ENCODE measurements around the gene CCDC188.

Gene CCDC188

DNA sequence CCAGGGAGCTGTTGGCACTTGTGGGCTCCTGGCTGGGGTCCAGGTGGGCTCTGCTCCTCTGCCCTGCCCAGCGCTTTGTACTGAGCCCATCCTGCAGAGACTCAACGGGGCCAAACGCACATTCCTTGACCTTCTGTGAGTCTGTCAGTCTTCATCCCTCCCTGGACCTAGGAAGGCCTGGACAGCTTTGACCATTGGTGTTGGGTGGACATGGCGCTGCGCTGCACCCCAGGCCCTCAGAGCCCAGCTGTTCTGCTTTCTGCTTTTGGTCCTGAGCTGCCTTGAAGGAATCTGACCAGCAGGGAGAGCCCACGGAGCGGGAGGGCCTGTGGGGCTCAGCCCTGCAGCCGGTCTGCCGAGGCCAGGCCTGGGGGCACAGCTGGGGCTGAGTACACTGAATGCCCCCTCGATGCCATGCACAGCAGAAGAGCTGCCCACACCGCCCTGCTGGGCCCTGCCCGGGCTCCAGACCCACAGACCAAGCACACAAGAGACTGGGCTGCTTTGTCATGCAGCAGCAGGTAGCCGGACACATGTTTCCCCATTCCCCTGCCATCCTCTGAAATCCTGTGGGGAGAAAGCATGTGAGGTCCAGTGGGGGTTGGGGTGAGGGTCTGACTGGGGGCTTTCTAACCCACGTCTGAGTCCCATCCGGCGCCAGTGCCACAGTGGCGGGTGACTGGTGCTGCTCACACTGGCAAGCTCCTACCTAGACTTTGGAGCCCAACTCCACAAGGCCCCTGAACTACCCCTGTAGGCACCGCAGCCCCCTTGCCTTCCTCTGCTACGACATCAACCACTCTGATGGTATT lies 24.1 kb upstream of the CCDC188 start:
- TF ChIP-seq SPI1 (IDR thresholded peaks at IDR 0.05; ENCODE audit: borderline replicate concordance, low read depth) (no peak; the same call in 1 of the 2 replicates), POLR2AphosphoS5 (IDR thresholded peaks at IDR 0.05; ENCODE audit: low read depth) (no peak)
- TF ChIP-seq, protein P1, sequence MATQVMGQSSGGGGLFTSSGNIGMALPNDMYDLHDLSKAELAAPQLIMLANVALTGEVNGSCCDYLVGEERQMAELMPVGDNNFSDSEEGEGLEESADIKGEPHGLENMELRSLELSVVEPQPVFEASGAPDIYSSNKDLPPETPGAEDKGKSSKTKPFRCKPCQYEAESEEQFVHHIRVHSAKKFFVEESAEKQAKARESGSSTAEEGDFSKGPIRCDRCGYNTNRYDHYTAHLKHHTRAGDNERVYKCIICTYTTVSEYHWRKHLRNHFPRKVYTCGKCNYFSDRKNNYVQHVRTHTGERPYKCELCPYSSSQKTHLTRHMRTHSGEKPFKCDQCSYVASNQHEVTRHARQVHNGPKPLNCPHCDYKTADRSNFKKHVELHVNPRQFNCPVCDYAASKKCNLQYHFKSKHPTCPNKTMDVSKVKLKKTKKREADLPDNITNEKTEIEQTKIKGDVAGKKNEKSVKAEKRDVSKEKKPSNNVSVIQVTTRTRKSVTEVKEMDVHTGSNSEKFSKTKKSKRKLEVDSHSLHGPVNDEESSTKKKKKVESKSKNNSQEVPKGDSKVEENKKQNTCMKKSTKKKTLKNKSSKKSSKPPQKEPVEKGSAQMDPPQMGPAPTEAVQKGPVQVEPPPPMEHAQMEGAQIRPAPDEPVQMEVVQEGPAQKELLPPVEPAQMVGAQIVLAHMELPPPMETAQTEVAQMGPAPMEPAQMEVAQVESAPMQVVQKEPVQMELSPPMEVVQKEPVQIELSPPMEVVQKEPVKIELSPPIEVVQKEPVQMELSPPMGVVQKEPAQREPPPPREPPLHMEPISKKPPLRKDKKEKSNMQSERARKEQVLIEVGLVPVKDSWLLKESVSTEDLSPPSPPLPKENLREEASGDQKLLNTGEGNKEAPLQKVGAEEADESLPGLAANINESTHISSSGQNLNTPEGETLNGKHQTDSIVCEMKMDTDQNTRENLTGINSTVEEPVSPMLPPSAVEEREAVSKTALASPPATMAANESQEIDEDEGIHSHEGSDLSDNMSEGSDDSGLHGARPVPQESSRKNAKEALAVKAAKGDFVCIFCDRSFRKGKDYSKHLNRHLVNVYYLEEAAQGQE (IDR thresholded peaks at IDR 0.05; ENCODE audit: insufficient replicate concordance, low read depth): no peak
- DNase-seq (ENCODE audit: low read depth in 1 of 2, low spot score in 1 of 2): no peak
- H3K27me3 ChIP-seq (ENCODE audit: insufficient read depth, poor library complexity, severe bottlenecking): no peaks in the 10 kb centered on the region
- no peak overlapping the region for H3K27ac ChIP-seq (replicated peaks)
- H3K4me3 ChIP-seq (replicated peaks; ENCODE audit: insufficient read depth, low read length): no peak overlapping the region

DNA sequence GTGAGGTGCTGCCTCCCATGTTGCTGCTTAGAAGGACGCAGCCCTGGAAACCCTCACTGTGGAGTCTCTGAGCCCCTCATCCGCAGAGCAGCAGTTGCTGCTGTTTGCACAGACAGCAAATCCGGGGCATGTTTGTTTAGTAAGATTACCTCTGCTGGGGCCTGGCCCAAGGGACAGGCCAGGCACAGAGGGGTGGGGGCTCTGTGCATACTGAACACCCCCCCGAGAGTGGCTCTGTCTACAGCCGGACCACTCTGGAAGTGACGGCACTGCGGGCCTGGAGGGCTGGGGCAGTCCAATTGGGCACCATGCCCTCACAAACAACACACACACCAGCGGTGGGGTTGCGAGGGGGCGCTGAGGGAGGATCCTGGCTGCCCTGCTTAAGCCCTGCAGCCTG lies 22.9 kb upstream of the CCDC188 start:
- Histone ChIP-seq H3K27ac (replicated peaks) (no peak overlapping the region), H3K4me3 (replicated peaks; ENCODE audit: insufficient read depth, low read length) (no peak overlapping the region), H3K27me3 (ENCODE audit: insufficient read depth, poor library complexity, severe bottlenecking) (no peaks in the 10 kb centered on the region)
- no peak for DNase-seq (ENCODE audit: low read depth in 1 of 2, low spot score in 1 of 2)
- TF ChIP-seq, protein P1 (IDR thresholded peaks at IDR 0.05; ENCODE audit: insufficient replicate concordance, low read depth): no peak
- TF ChIP-seq POLR2AphosphoS5 (IDR thresholded peaks at IDR 0.05; ENCODE audit: low read depth): no peak

DNA sequence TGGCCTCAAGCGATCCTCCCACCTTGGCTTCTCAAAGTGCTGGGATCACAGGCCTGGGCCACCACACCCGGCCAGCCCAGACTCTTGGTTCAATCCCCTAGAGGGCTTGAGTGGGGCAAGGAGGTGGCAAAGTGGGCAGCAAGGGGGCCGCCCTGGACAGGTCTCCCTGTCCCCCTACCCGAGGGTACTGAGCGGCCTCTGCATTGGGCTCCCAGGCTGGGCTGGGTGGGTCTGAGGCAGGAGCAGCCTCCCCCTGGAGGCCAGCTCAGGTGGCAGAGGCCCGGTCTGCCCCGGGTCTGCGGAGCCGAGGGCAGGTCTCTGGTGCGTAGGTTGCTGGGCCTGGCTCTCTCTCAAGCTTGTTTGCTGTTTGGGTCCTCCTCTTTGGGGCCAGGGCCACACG lies 22.4 kb upstream of the CCDC188 start:
- H3K27ac ChIP-seq (replicated peaks): no peak overlapping the region
- H3K27me3 ChIP-seq (ENCODE audit: insufficient read depth, poor library complexity, severe bottlenecking): no peaks in the 10 kb centered on the region
- no peak overlapping the region for H3K4me3 ChIP-seq (replicated peaks; ENCODE audit: insufficient read depth, low read length)
- TF ChIP-seq GABPA (IDR thresholded peaks at IDR 0.05; ENCODE audit: low read depth) (no peak), POLR2AphosphoS5 (IDR thresholded peaks at IDR 0.05; ENCODE audit: low read depth) (no peak), SPI1 (IDR thresholded peaks at IDR 0.05; ENCODE audit: borderline replicate concordance, low read depth) (no peak)
- TF ChIP-seq, protein P1 (IDR thresholded peaks at IDR 0.05; ENCODE audit: insufficient replicate concordance, low read depth): no peak
- TF ChIP-seq, protein P2, sequence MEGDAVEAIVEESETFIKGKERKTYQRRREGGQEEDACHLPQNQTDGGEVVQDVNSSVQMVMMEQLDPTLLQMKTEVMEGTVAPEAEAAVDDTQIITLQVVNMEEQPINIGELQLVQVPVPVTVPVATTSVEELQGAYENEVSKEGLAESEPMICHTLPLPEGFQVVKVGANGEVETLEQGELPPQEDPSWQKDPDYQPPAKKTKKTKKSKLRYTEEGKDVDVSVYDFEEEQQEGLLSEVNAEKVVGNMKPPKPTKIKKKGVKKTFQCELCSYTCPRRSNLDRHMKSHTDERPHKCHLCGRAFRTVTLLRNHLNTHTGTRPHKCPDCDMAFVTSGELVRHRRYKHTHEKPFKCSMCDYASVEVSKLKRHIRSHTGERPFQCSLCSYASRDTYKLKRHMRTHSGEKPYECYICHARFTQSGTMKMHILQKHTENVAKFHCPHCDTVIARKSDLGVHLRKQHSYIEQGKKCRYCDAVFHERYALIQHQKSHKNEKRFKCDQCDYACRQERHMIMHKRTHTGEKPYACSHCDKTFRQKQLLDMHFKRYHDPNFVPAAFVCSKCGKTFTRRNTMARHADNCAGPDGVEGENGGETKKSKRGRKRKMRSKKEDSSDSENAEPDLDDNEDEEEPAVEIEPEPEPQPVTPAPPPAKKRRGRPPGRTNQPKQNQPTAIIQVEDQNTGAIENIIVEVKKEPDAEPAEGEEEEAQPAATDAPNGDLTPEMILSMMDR (IDR thresholded peaks at IDR 0.05; ENCODE audit: insufficient read depth, low read length): no peak
- DNase-seq (ENCODE audit: low read depth in 1 of 2, low spot score in 1 of 2): no peak

DNA sequence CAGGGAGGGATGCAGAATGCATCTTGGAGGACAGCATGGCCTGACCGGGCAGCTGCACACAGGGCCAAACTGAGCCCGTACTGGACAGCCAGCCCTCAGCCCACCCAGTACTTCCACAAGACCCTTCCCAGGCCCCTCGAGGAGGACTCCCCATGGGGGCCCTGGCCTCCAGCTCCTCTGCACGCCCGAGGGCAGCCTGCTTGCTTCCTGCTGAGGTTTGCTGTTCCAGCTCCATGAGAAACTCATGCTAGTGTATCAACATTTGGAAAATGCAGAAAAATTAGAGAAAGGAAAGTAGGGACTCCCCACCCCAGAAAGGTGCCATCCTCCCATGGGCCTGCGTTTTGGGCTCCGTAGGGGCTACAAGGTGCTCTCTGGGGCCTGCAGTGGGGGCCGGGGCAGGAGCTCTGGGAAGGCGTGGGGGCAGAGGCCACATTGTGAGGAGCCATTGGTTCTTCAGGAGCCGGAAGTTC lies 21.3 kb upstream of the CCDC188 start:
- H3K27ac ChIP-seq (replicated peaks): no peak overlapping the region
- no peak for DNase-seq (ENCODE audit: low read depth in 1 of 2, low spot score in 1 of 2)
- no peaks in the 10 kb centered on the region for H3K27me3 ChIP-seq (ENCODE audit: insufficient read depth, poor library complexity, severe bottlenecking)
- TF ChIP-seq GABPA (IDR thresholded peaks at IDR 0.05; ENCODE audit: low read depth): no peak
- TF ChIP-seq, protein P2 (IDR thresholded peaks at IDR 0.05; ENCODE audit: insufficient read depth, low read length): no peak
- TF ChIP-seq POLR2AphosphoS5 (IDR thresholded peaks at IDR 0.05; ENCODE audit: low read depth): no peak
- TF ChIP-seq, protein P1 (IDR thresholded peaks at IDR 0.05; ENCODE audit: insufficient replicate concordance, low read depth): no peak
- TF ChIP-seq SPI1 (IDR thresholded peaks at IDR 0.05; ENCODE audit: borderline replicate concordance, low read depth): no peak
- H3K4me3 ChIP-seq (replicated peaks; ENCODE audit: insufficient read depth, low read length): no peak overlapping the region
